Epithelial cell of esophagus (primary cell): Measurements from ENCODE around the gene SPRYD7.

Source experiments
- DNase-seq: peaks from one replicate; pipeline ENCODE4 v3.0.0; 2010; ENCODE audit warnings: low read depth
- H3K4me3 ChIP-seq: 2 replicates; pipeline ENCODE4 v1.5.1; 2011; ENCODE audit warnings: mild to moderate bottlenecking, low read length, control low read depth
- TF ChIP-seq, protein P1 (sequence below): IDR thresholded peaks from 2 replicates; pipeline ENCODE4 v1.5.1; 2011; ENCODE audit warnings: low read depth, mild to moderate bottlenecking, low read length, control low read depth, inconsistent platforms; ENCODE audit not compliant: insufficient read depth; ENCODE audit errors: missing control alignments

Gene SPRYD7, protein sequence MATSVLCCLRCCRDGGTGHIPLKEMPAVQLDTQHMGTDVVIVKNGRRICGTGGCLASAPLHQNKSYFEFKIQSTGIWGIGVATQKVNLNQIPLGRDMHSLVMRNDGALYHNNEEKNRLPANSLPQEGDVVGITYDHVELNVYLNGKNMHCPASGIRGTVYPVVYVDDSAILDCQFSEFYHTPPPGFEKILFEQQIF

DNA sequence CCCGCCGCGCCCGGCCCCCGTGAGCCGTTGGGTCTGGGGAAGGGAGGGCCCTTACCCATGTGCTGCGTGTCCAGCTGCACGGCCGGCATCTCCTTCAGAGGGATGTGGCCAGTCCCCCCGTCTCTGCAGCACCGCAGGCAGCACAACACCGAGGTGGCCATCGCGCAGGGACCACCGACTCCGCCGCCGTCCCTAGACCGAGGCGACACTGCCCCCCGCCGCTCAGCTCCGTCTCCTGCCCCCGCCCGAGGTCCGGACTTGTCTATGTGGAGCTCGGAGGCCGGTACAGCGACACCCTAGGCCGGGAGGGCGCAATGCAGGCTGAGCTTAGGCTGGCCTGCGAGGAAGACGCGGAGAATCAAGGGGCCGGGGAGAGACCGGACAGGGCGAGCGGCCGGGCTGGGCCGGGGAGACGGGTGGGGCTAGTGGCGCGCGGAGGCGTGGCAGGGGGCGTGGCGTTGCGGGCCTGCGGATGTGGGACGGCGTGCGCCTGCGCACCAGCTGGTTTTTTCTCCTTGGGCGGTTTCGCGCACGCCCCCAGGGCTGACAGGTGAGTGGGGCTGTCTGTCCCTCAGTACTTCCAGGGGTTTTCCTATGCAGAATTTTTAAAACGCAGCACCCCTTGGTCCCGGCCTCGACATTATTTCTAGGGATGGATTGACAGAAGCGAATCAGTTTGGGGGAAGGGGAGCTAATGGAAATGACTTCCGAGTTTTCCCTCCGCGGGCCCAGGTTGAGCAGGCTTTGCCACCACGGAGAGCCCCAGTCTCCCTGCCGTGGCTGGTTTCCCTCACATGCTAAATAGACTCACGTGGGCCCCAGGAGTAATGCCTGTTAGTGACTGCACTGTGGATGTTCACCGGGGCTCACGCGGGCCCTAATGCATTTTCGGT lies at the start of gene SPRYD7:
SPRYD7 (minus strand) TSS at position 266 of the 893 bp plus-strand sequence; CDS start at position 161, 105 bp downstream.
- TF ChIP-seq, protein P1, sequence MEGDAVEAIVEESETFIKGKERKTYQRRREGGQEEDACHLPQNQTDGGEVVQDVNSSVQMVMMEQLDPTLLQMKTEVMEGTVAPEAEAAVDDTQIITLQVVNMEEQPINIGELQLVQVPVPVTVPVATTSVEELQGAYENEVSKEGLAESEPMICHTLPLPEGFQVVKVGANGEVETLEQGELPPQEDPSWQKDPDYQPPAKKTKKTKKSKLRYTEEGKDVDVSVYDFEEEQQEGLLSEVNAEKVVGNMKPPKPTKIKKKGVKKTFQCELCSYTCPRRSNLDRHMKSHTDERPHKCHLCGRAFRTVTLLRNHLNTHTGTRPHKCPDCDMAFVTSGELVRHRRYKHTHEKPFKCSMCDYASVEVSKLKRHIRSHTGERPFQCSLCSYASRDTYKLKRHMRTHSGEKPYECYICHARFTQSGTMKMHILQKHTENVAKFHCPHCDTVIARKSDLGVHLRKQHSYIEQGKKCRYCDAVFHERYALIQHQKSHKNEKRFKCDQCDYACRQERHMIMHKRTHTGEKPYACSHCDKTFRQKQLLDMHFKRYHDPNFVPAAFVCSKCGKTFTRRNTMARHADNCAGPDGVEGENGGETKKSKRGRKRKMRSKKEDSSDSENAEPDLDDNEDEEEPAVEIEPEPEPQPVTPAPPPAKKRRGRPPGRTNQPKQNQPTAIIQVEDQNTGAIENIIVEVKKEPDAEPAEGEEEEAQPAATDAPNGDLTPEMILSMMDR: peak; percentile 80
- H3K4me3 ChIP-seq: peak within 1 kb of the TSS; percentile 88
- DNase-seq: peak; percentile 99

DNA sequence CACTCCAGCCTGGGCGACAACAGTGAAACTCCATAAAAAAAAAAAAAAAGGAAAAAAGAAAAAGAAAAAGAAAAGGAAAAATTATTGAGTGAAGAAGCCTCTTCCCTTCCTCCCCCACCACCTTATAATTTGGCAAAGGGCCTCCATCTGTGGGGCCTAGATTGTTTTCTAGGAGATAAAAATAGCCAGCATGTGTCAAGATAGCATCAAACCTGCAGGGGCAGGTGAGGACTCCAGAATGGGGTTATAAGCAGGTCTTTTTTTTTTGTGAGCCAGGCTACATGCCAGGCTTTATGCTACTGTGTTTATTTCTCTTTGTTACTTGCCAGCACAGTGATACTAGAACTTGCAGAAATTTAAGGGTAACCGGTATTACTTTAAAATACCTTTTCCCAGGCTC lies 49.0 kb upstream of the SPRYD7 start:
- no peak overlapping the region for H3K4me3 ChIP-seq
- TF ChIP-seq, protein P1: no peak
- no peak for DNase-seq

DNA sequence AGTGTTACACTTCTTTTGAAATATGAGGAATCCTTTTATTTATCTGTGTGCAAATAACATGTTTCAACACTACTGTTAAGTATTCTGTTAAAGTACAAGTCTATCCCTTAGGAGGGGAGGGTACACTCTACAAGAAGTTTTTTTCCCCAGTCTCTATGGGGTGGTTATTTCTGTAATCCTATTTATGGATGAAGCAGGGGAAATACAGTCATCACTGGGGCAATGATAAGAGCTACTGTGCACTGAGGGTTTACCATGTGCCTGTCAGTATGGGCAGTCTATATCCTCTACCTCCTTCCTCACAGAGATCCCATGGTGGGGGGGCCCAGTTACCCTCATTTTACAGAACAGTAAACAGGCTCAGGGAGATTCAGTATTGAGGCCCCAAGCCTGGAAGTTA lies 44.1 kb upstream of the SPRYD7 start:
- TF ChIP-seq, protein P1: no peak
- H3K4me3 ChIP-seq: no peak overlapping the region
- DNase-seq: no peak

DNA sequence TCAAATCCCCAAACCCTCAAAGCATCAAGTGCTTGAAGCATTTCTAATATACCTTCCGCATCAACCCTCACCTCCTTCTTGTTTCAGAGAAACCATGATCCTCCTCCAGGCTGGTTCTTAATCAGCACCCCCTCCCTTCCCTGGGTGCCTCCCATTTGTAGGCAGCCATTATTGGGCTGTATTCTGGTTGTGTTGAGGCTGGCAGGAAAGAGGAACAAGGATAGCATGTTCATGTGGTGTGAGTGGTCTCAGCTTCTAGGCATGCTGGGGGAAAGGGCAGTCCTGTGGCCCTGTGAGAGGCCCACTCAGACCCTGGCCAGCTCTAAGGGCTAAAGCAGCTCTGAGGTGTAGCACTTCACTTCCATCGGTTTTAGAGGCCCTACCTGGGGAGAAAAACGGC lies 41.9 kb upstream of the SPRYD7 start:
- no peak overlapping the region for H3K4me3 ChIP-seq
- TF ChIP-seq, protein P1: no peak

DNA sequence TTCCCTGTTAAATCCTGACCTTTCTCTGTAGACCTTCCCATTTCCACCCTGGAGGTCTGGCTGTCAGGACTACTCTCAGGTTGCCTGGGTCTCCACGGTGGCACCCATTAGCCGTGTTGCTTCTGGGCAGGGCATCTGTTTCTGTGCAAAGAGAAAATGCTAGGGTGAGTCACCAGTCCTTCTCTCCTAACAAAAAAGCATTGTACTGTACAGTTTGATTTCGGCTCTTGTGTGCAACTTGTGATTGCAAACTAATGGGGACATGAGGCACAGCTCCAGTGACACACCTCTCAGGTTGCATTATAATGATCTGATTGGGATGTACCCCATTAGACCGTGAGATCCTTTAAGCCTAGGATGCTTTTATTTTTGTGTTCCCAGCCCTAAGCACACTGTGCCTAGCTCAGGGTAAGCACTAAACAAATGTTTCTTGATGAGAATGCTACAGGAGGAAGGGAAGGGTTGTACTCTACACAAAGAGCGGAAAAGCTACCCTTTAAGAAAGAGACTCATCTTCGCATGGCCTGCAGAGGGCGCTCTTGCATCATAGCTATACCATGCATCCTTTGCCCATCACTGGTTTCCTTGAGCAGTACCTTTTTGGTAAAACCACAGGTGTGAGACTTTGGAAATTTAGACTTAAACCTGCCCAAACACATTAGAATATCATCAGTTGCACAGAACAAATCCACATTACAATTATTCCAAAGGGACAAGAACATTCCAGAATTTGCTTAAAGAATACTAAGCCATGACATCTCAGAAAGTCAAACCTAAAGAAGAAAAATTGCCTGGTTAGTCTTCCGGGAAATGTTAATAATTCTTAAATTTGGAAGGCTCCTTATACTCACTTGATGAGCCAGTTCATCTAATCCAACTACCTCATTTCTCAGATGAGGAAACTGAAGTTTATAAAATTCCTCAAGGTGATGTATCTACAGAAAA lies 40.4 kb upstream of the SPRYD7 start:
- H3K4me3 ChIP-seq: no peak overlapping the region
- TF ChIP-seq, protein P1: peak; percentile 96
- DNase-seq: peak; percentile 82

More for the DNA sequence above, 41.9 kb upstream of the SPRYD7 start:
- DNase-seq: no peak

DNA sequence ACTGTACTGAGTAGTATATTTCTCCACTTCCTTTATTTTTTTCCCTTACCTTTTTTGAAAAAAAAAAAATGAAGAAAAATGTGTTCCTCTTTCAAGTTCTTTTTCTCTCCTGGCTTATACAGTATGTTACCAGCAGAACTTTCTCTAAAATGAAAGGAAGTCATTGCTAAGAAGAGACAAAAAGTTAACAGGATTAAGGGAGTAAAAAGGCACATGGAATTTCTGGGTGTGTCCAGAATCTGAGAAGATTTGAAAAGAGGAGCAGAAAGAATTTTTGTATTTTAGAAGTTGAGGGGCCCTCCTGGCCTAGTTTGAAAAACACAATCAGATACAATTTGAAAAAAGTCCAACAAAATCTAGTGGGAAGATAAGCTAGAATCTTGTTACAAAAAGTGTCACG lies 39.7 kb upstream of the SPRYD7 start:
- TF ChIP-seq, protein P1: no peak

More for the DNA sequence above, 39.7 kb upstream of the SPRYD7 start:
- no peak overlapping the region for H3K4me3 ChIP-seq
- DNase-seq: no peak
